Medulla oblongata (tissue), 1 donor: ENCODE results near the gene DSG2.

Source experiments
- DNase-seq: peaks from one replicate; pipeline ENCODE4 v3.0.0-alpha.2; 2015; ENCODE audit errors: extremely low spot score

The DSG2 gene

GRCh38 chr18:31590570-31590969, 92.6 kb downstream of the DSG2 start:
- no peak for DNase-seq

GRCh38 chr18:31591113-31591512, 93.1 kb downstream of the DSG2 start:
- DNase-seq, result no peak

GRCh38 chr18:31591628-31592027, 93.7 kb downstream of the DSG2 start, which contains the start of gene TTR:
Gene TTR, plus strand, starts transcription at chr18:31591877. Its CDS starts 26 bp downstream, at chr18:31591903.
- no peak for DNase-seq

- DNase-seq, result no peak
Measured at GRCh38 chr18:31592506-31593157, 94.7 kb downstream of the DSG2 start.

- DNase-seq, result no peak
Measured at GRCh38 chr18:31595121-31595771, 97.3 kb downstream of the DSG2 start.

- no peak for DNase-seq
Measured at GRCh38 chr18:31596081-31596872, 98.3 kb downstream of the DSG2 start.

GRCh38 chr18:31598021-31598805, 100.2 kb downstream of the DSG2 start:
- DNase-seq, result no peak
